K562 (cell line): ENCODE results near the gene KRT36. TPM values are rescaled to one million over a fixed set of nuclear protein-coding genes. Genes with fewer than 3 reads are reported as not detected.

ENCODE experiments used
- ATAC-seq: fragments of 200-7000 bp; cut with Tn5 transposase; 3 replicates; pipeline ENCODE4 v1.9.1; 2020; ENCODE audit warnings: moderate library complexity
- BruUV-seq: library from RNA; stranded (reverse); fragments of 400-500 nt; replicated peaks from 2 replicates; lab custom pipeline; 2021; lab: Mats Ljungman, UMichigan
- CTCF ChIA-PET: fragments of 300-600 bp; formaldehyde crosslinking; extraction: SDS; loops from one replicate; lab custom pipeline; 2021; ENCODE audit warnings: low intra/inter-chr PET ratio; lab: Yijun Ruan, JAX
- POLR2A ChIA-PET: fragments of 300-600, 350-650 bp; sonication (Branson Sonifier 250); formaldehyde crosslinking; extraction: SDS; loops from one replicate; lab custom pipeline; 2021; ENCODE audit warnings: antibody characterized with exemption, inconsistent platforms; lab: Yijun Ruan, JAX
- DNase-seq, 4 experiments: peaks; one replicate each; pipeline versions ENCODE4 v3.0.0 to v3.0.0-alpha.2; 2011 to 2018; ENCODE audit warnings: low spot score in 3 of 4, mixed read lengths in 3 of 4; ENCODE audit errors: extremely low read depth in 1 of 4
- FAIRE-seq: peaks from 2 replicates; lab custom pipeline; 2011; peaks lifted over from hg19 to GRCh38; lab: Jason Lieb, UNC
- H2AFZ ChIP-seq: 2 replicates; pipeline ENCODE4 v1.6.0; 2011; ENCODE audit warnings: low read depth, low read length, control low read depth, inconsistent platforms
- H3K27ac ChIP-seq: fragments of 200-600 bp; 3 replicates; pipeline ENCODE4 v1.8.0; 2011; ENCODE audit warnings: low read depth, mild to moderate bottlenecking, control low read depth, inconsistent platforms, low read length, moderate library complexity, mixed read lengths; ENCODE audit errors: extremely low read depth
- H3K27me3 ChIP-seq, 2 experiments: fragments of 300-600 bp in 1 of 2; 2 replicates in 1 of 2; 3 replicates in 1 of 2; pipeline versions ENCODE4 v1.6.0 to v1.8.0; 2011; ENCODE audit warnings: inconsistent platforms in 2 of 2, low read length in 2 of 2, mild to moderate bottlenecking in 1 of 2, mixed read lengths in 1 of 2, moderate library complexity in 1 of 2; ENCODE audit not compliant: control insufficient read depth in 2 of 2, insufficient read depth in 2 of 2
- H3K36me3 ChIP-seq: fragments of 300-600 bp; 3 replicates; pipeline ENCODE4 v1.8.0; 2011; ENCODE audit warnings: mild to moderate bottlenecking, low read length, inconsistent platforms; ENCODE audit not compliant: control insufficient read depth, insufficient read depth
- H3K4me1 ChIP-seq, 2 experiments: fragments of 200-600 bp in 1 of 2; replicated peaks in 1 of 2; 2 replicates in 1 of 2; 3 replicates in 1 of 2; pipeline versions ENCODE4 v1.5.1 to v1.8.0; 2011; ENCODE audit warnings: inconsistent platforms in 2 of 2, low read length in 2 of 2, mild to moderate bottlenecking in 1 of 2, mixed read lengths in 1 of 2, moderate library complexity in 1 of 2; ENCODE audit not compliant: control insufficient read depth in 2 of 2, insufficient read depth in 2 of 2
- H3K4me2 ChIP-seq: 2 replicates; pipeline ENCODE4 v1.6.1; 2011; ENCODE audit warnings: low read length, control low read depth, inconsistent platforms, mixed read lengths; ENCODE audit not compliant: insufficient read depth
- H3K4me3 ChIP-seq: fragments of 200-600 bp; sonication (generic), shearing (Covaris generic); 2 replicates; pipeline ENCODE4 v1.5.1; 2016; ENCODE audit warnings: control low read depth, inconsistent platforms
- H3K79me2 ChIP-seq: fragments of 200-600 bp; 3 replicates; pipeline ENCODE4 v1.8.0; 2011; ENCODE audit warnings: low read length, inconsistent platforms; ENCODE audit not compliant: control insufficient read depth, insufficient read depth
- H3K9ac ChIP-seq, 2 experiments: 2 replicates each; pipeline versions ENCODE4 v1.6.0 to v1.6.1; 2011; ENCODE audit warnings: low read depth in 2 of 2, low read length in 2 of 2, control low read depth in 1 of 2, inconsistent platforms in 1 of 2, mild to moderate bottlenecking in 1 of 2, mixed read lengths in 1 of 2; ENCODE audit not compliant: insufficient read depth in 1 of 2
- H3K9me1 ChIP-seq: one replicate; pipeline ENCODE4 v1.6.0; 2011; ENCODE audit warnings: inconsistent platforms, mild to moderate bottlenecking, low read length, moderate library complexity; ENCODE audit not compliant: control insufficient read depth, insufficient read depth
- H3K9me3 ChIP-seq: replicated peaks from 2 replicates; pipeline ENCODE4 v1.5.1; 2011; ENCODE audit warnings: low read depth, low read length, inconsistent platforms; ENCODE audit not compliant: control insufficient read depth, insufficient read depth
- H4K20me1 ChIP-seq: replicated peaks from 2 replicates; pipeline ENCODE4 v1.6.1; 2011; ENCODE audit warnings: low read length, inconsistent platforms, mixed read lengths; ENCODE audit not compliant: control insufficient read depth, insufficient read depth
- SMAD2 ChIP-seq: fragments of 150-350 bp; IDR thresholded peaks from 2 replicates; pipeline ENCODE4 v1.6.1; 2014; ENCODE audit warnings: low read depth, mild to moderate bottlenecking, low read length
- SMARCE1 ChIP-seq: fragments of 450-650 bp; IDR thresholded peaks from 2 replicates; pipeline ENCODE4 v1.7.1; 2016; ENCODE audit warnings: mild to moderate bottlenecking
- SRSF7 ChIP-seq: fragments of 200-400 bp; formaldehyde crosslinking; optimal IDR thresholded peaks from 2 replicates; pipeline ENCODE3; 2017; ENCODE audit warnings: mild to moderate bottlenecking, low read depth, low read length
- XRCC5 ChIP-seq: fragments of 200-400 bp; formaldehyde crosslinking; IDR thresholded peaks from 2 replicates; pipeline ENCODE4 v1.6.1; 2017; ENCODE audit warnings: low read depth, mild to moderate bottlenecking, low read length
- ZNF717 ChIP-seq: fragments of 250-450 bp; sonication (Bioruptor Pico); IDR thresholded peaks from 2 replicates; pipeline ENCODE4 v1.5.0; 2021
- WGBS: fragments of 100-300 bp; shearing (Covaris generic); methylation state at CpG from one replicate; pipeline ENCODE4 v1.1.6; 2016; ENCODE audit warnings: low coverage, mixed read lengths; ENCODE audit not compliant: insufficient coverage; ENCODE audit errors: missing lambda C conversion rate; 5-methylcytosine and 5-hydroxymethylcytosine counted together
- in situ Hi-C: fragments of 300-500 bp; cut with MboI; formaldehyde crosslinking; loops from 4 replicates; pipeline ENCODE4 v1.15.0; 2018; ENCODE audit warnings: inconsistent platforms, mixed read lengths
- intact Hi-C: fragments of 100-400 bp; cut with micrococcal nuclease; formaldehyde crosslinking; loops from 2 replicates; pipeline ENCODE4 v1.14.2; 2022
- polyA plus RNA-seq, 8 experiments: library from polyadenylated mRNA; depleted of rRNA in 4 of 8; stranded (reverse) in 5 of 8; unstranded in 3 of 8; fragments of >200 nt; fragmentation: Nextera tagmentation in 2 of 8; fragmentation: Illumina TruSeq in 1 of 8; extraction: Ambion mirVana in 2 of 8; extraction: Trizol in 1 of 8; gene quantifications; 2 replicates each; pipeline versions ENCODE4 v1.2.1 to v1.2.3, GENCODE V29; 2011 to 2014; ENCODE audit warnings: inconsistent platforms in 1 of 8, missing spikeins in 1 of 8
- total RNA-seq, 7 experiments: library from RNA; depleted of rRNA in 6 of 7; stranded (reverse); fragments of >200 nt in 6 of 7; fragmentation: Illumina TruSeq in 2 of 7; extraction: Trizol in 2 of 7; gene quantifications; 2 replicates each; pipeline versions ENCODE4 v1.2.1 to v1.2.3, GENCODE V29; 2011 to 2021; ENCODE audit warnings: low replicate concordance in 1 of 7
- TF ChIP-seq, protein P1 (sequence below): fragments of 150-350 bp; IDR thresholded peaks from 2 replicates; pipeline ENCODE4 v1.6.1; 2014; ENCODE audit warnings: low read depth, mild to moderate bottlenecking, low read length, borderline replicate concordance
- TF ChIP-seq, protein P2 (sequence below): sonication (generic); formaldehyde crosslinking; IDR thresholded peaks from 2 replicates; pipeline ENCODE4 v1.8.0; 2022; ENCODE audit warnings: missing genetic modification reagents, mild to moderate bottlenecking, borderline replicate concordance
- TF ChIP-seq, protein P3 (sequence below), 2 experiments: fragments of 450-650 bp; formaldehyde crosslinking in 1 of 2; IDR thresholded peaks; 2 replicates each; pipeline versions ENCODE4 v1.4.0 to v1.6.1; 2014 to 2020; ENCODE audit warnings: mild to moderate bottlenecking in 2 of 2, borderline replicate concordance in 1 of 2, low read depth in 1 of 2

The KRT36 gene
- total and polyA plus RNA-seq, 9 of the 15 experiments (the other 6 are each of a cell fraction or from before 2014, with no cell fraction given): 0.04 TPM; not detected in 8

DNA sequence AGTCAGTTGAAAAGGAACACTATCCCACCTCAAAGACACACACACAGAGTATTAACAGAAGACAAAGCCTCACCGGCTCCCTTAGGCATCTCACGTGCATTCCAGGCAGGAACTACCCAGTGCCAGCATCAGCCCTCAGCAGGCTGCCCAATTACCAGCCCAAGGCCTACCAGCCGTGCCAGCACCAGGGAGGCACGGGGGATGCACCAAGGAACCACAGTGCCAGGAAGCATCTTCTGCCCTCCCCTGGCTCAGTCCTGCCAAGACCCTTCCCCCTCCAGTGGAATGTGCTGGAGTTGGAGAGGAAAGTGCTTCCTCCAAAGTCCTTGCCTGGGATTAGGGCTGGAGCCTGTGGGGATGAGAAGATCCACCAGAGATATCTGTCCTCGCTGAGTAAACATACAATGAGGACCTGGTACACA, 49.4 kb upstream of the KRT36 start:
- BruUV-seq: no TSS peak
- POLR2A ChIA-PET: interaction anchor here (0.6 to 0.7 kb wide), 2 partner anchors 17 to 55 kb away, joined by 3 read pairs; no protein-coding TSS in a partner anchor
- no peak overlapping the region for H2AFZ ChIP-seq
- peaks cover 16 to 18% of the 10 kb centered on the region in 2 experiments for H3K4me1 ChIP-seq
- no peak overlapping the region for H3K4me2 ChIP-seq
- no peak for FAIRE-seq
- CTCF ChIA-PET: no interaction called here
- H3K4me3 ChIP-seq: no peak overlapping the region
- no peaks in the 10 kb centered on the region for H3K9me3 ChIP-seq
- no peaks in the 10 kb centered on the region for H3K36me3 ChIP-seq
- H3K9me1 ChIP-seq: no peaks in the 10 kb centered on the region
- peak overlapping the region in 1 of 2 experiments; percentile 69; a peak in 2 of 4 replicates for H3K9ac ChIP-seq
- H3K27ac ChIP-seq: no peak overlapping the region
- no peak for DNase-seq
- no peaks in the 10 kb centered on the region for H3K79me2 ChIP-seq
- in situ Hi-C loops: no loop called here
- intact Hi-C loops: no loop called here
- H4K20me1 ChIP-seq: no peaks in the 10 kb centered on the region
- H3K27me3 ChIP-seq: no peaks in the 10 kb centered on the region
- ATAC-seq: no peak
- 53% methylated on average over 5 of the region's 5 CpGs for WGBS
- TF ChIP-seq, protein P1, sequence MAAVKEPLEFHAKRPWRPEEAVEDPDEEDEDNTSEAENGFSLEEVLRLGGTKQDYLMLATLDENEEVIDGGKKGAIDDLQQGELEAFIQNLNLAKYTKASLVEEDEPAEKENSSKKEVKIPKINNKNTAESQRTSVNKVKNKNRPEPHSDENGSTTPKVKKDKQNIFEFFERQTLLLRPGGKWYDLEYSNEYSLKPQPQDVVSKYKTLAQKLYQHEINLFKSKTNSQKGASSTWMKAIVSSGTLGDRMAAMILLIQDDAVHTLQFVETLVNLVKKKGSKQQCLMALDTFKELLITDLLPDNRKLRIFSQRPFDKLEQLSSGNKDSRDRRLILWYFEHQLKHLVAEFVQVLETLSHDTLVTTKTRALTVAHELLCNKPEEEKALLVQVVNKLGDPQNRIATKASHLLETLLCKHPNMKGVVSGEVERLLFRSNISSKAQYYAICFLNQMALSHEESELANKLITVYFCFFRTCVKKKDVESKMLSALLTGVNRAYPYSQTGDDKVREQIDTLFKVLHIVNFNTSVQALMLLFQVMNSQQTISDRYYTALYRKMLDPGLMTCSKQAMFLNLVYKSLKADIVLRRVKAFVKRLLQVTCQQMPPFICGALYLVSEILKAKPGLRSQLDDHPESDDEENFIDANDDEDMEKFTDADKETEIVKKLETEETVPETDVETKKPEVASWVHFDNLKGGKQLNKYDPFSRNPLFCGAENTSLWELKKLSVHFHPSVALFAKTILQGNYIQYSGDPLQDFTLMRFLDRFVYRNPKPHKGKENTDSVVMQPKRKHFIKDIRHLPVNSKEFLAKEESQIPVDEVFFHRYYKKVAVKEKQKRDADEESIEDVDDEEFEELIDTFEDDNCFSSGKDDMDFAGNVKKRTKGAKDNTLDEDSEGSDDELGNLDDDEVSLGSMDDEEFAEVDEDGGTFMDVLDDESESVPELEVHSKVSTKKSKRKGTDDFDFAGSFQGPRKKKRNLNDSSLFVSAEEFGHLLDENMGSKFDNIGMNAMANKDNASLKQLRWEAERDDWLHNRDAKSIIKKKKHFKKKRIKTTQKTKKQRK: no peak
- TF ChIP-seq SMARCE1 (no peak), SMAD2 (no peak), SRSF7 (no peak), ZNF717 (CRISPR knock-in tag) (no peak), XRCC5 (no peak)
- TF ChIP-seq, protein P2, sequence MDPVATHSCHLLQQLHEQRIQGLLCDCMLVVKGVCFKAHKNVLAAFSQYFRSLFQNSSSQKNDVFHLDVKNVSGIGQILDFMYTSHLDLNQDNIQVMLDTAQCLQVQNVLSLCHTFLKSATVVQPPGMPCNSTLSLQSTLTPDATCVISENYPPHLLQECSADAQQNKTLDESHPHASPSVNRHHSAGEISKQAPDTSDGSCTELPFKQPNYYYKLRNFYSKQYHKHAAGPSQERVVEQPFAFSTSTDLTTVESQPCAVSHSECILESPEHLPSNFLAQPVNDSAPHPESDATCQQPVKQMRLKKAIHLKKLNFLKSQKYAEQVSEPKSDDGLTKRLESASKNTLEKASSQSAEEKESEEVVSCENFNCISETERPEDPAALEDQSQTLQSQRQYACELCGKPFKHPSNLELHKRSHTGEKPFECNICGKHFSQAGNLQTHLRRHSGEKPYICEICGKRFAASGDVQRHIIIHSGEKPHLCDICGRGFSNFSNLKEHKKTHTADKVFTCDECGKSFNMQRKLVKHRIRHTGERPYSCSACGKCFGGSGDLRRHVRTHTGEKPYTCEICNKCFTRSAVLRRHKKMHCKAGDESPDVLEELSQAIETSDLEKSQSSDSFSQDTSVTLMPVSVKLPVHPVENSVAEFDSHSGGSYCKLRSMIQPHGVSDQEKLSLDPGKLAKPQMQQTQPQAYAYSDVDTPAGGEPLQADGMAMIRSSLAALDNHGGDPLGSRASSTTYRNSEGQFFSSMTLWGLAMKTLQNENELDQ (CRISPR knock-in tag): no peak
- TF ChIP-seq, protein P3, sequence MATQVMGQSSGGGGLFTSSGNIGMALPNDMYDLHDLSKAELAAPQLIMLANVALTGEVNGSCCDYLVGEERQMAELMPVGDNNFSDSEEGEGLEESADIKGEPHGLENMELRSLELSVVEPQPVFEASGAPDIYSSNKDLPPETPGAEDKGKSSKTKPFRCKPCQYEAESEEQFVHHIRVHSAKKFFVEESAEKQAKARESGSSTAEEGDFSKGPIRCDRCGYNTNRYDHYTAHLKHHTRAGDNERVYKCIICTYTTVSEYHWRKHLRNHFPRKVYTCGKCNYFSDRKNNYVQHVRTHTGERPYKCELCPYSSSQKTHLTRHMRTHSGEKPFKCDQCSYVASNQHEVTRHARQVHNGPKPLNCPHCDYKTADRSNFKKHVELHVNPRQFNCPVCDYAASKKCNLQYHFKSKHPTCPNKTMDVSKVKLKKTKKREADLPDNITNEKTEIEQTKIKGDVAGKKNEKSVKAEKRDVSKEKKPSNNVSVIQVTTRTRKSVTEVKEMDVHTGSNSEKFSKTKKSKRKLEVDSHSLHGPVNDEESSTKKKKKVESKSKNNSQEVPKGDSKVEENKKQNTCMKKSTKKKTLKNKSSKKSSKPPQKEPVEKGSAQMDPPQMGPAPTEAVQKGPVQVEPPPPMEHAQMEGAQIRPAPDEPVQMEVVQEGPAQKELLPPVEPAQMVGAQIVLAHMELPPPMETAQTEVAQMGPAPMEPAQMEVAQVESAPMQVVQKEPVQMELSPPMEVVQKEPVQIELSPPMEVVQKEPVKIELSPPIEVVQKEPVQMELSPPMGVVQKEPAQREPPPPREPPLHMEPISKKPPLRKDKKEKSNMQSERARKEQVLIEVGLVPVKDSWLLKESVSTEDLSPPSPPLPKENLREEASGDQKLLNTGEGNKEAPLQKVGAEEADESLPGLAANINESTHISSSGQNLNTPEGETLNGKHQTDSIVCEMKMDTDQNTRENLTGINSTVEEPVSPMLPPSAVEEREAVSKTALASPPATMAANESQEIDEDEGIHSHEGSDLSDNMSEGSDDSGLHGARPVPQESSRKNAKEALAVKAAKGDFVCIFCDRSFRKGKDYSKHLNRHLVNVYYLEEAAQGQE (IDR thresholded peaks at IDR 0.05; ENCODE audit: borderline replicate concordance): no peak
- TF ChIP-seq, protein P3 (CRISPR knock-in tag; IDR thresholded peaks at IDR 0.05; ENCODE audit: low read depth): no peak
